Left colon (tissue), 2 donors: ENCODE results near the gene EPB41L4A. TPM values are rescaled to one million over a fixed set of nuclear protein-coding genes. Genes with fewer than 3 reads are reported as not detected.

Source experiments
- ATAC-seq: fragments of 200-7000 bp; cut with Tn5 transposase; one replicate; pipeline ENCODE4 v1.9.1; 2020; ENCODE audit warnings: mild to moderate bottlenecking, moderate library complexity
- DNase-seq, 2 donors: peaks; one replicate each; pipeline ENCODE4 v3.0.0-alpha.2; 2020
- intact Hi-C, 2 donors: fragments of 100-400 bp; cut with DNase I in 1 of 2; cut with micrococcal nuclease in 1 of 2; formaldehyde crosslinking; loops; one replicate each; pipeline versions ENCODE4 v1.11.2 to v1.14.0; 2022; cut with DNase I, micrococcal nuclease
- total RNA-seq, 2 donors: library from RNA; stranded (reverse); fragmentation: NEBNext Ultra II Directional; extraction: Animal tissue kit (Norgen Biotek cat#: 25700); gene quantifications; one replicate each; pipeline ENCODE4 v1.2.1, GENCODE V29; 2021
- donor health status: DM: no; HTN: no; CAD: no.
- donor health status: DM: yes; HTN: yes; CAD: no.

The EPB41L4A gene
- total RNA-seq, 2 donors from 2014 or later: 10.2 to 34.0 TPM

DNA sequence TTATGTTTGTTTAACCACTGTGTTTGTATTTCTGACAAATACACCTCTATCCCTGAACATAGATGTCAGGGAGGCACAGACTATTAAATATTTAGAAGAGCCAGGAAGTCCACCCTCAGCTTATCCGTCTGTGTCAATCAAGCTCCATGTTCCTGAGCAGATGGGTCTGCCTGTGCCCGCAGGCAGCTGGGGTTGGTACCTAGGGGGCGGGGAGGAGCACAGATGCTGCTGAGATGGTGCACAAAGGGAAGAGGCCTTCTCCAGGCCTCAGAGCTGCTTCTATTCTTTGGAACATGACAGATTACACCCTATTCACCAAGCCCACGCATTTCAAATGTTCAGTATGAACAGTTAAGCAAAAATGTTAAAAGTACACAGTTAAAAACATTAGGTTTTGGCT, 142.1 kb downstream of the EPB41L4A start:
- intact Hi-C loops: no loop called here
- ATAC-seq (no peak), DNase-seq (no peak)

DNA sequence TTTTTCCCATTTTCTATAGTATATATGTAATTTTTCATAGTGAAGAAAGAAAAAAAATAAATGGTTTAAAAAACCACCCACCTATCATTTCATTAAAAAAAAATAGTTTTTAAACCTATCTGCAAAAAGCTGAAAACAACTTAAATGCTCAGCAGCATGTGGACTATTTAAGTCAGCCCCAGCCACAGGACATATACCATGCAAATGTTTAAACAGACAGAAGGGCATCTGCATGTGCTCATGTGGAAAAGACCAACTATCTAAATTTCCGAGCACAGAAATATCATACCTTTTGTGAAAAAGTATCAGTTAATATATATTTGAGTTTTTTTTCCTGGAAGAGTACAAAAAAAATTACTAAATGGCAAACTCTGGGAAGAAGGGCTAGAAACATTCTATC, 143.4 kb downstream of the EPB41L4A start:
- intact Hi-C loops: no loop called here
- DNase-seq: no peak
- no peak for ATAC-seq

DNA sequence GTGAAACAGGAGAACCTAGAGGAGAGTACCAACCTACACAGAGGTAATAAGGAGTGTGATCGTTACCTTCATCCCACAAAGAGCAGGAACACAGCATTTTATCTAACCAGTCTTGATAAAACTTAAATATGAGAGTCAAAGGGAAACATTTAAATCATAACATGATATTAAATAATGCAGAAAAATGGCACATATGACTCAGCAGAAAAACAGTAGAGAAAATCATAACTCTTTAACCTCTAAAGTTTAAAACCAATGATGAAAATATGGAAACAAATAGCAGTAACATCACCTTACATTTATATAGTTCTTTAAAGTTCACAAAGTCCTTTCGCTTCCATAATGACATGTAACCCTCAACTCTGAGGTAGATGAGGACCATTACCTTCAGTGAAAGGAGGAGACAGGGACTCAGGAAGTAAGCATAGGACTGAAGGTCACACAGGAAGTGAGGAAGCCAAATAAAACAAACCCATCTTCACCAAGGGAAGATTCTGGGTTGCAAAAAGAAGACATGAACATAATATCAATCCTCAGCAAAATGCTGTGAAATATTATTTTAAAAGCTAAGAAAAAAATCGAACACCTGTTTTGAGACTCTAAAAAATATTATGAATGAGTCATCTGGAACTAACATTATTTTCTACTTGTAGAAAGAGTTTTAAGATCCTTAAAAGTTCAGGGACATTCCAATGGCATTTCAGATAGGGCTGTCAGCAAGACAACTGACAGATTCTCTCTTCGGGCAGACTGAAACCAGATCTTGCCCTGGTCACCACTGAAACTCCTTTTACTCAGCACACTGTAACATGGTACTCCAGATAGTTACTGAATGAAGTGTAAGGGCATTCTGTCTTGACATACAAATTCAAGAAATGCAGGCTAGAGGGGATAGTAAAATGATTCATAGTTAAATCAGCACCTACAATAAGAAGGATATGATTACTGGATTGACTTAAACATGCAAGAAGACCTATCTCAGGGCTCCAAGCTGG, 148.5 kb downstream of the EPB41L4A start:
- DNase-seq (no peak), ATAC-seq (no peak)
- intact Hi-C loops: no loop called here

DNA sequence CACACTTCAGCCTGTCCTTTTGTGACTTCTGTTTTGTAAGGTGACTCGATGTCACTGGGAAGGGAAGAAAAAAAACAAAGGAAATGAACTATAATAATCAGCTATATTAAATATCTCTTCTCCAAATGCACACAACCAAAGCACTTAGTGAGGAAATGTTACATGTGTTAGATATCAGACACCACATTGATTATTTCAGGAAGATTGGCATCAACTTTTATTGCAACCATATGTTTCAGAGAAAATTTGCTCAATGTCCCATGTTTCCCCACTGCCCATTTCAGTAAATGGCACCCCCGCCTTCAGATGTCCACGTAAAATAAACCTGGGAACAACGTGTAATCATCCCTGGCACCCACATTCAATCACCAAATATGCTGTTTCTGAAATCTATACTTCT, 151.8 kb downstream of the EPB41L4A start:
- no peak for DNase-seq
- intact Hi-C loops: no loop called here
- ATAC-seq: no peak

DNA sequence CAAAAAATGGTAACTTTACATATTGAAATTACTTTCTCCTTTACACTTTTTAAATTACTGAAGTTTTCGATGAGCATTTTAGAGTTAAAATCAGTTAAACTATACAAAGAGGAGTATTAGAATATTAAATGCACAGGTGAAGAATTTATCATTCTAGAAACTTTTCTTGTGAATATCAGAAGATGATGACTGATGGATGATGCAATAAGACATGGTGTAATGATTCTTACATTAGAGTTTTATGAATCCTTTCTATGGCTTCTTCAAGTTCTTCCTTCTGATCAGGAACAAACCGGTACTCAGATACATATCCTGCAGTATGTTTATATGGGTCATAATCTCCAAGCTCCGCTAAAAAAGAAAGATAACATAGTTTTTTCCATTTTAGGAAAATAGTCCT, 154.4 kb downstream of the EPB41L4A start:
- no peak for DNase-seq
- no peak for ATAC-seq
- intact Hi-C loops: no loop called here

DNA sequence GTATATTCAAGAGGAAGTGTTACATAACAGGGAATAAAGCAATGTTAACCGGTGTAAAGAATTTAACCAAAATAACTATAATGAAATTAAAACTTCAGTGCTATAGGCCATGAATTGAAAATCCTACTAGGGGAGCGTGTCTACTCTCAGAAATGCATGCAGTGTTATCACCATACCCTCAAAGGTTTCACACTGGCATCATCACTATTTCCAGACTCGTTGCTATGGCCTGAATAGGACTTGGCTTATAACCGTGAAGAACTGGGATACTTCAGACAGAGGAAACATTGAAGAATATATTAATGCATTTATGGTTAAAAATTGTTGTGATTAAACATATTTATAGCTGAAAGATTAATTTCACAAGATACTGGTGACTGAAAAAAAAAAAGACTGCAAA, 154.9 kb downstream of the EPB41L4A start:
- intact Hi-C loops: no loop called here
- DNase-seq: no peak
- ATAC-seq: no peak

DNA sequence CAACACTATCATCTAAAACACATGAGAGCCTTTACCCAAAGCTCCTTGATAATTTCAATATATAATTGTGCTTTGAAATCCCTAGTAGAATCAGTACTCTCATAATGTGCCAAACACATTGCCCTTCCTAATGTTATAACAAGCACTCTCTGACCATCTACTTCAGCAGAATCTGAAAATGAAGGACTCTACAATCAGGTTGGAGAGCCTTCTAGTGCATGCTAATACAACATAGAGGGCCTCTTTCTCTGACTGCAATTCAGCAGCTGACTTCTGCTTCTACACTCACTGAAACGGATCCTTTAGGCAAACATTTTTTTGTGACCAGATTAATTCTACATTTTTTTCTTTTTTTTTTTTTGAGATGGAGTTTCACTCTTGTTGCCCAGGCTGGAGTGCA, 155.6 kb downstream of the EPB41L4A start:
- ATAC-seq: no peak
- intact Hi-C loops: no loop called here
- no peak for DNase-seq

DNA sequence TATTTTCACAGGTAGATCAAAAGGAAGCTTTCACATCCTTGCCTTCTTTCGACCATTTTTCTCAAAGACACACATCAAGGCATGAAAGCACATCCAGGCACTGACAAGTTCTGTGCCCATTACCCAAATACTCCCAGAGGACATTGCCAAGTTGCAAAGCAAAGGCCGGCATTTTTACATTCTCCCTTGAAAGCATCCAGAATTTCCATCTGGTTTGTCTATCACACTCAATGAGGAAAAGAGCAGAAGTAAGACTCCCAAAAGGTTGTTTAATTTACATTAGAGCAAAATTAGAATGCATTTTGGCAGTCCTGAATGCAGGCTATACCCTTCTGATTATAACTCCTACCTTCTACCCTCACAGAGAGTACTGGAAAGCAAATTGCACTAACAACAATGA, 160.5 kb downstream of the EPB41L4A start:
- ATAC-seq (no peak), DNase-seq (no peak)
- intact Hi-C loops: no loop called here

DNA sequence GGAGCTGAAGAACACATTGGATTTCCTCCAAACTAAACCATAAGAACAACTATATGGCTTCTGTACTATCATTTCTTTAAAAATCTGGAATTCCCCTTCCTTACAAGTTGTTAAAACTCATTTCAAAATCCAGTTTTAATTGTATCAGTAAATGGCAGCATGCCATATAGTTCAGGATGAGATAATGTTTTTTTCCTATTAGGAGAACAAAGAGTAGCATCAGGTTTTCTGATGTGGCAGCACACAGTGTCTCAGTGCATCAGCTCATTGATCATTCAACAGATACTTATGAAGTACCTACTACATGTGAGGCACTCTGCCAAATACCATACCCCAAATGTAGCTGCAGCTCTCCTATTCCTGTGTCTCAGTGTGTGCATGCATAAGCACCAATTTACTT, 161.1 kb downstream of the EPB41L4A start:
- ATAC-seq: no peak
- no peak for DNase-seq
- intact Hi-C loops: no loop called here

DNA sequence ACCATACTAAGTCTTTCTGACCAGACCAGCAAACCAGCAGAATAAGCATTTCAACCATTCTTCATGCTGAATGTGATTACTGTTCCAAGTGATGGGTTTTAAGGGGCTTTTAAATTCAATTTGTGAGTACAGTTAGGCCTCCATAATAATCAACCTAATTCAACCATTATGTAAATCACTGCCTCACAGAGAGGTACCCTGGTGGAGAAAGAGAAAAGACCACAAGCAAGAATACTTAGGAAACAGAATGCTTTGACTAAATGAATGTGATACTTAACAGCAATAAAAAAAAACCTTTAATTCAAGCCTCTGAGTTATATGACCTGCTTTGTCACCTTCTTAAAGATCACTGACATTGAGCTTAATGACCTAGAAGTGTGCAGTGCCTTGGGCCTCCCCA, 162.1 kb downstream of the EPB41L4A start:
- intact Hi-C loops: no loop called here
- ATAC-seq (no peak), DNase-seq (no peak)

DNA sequence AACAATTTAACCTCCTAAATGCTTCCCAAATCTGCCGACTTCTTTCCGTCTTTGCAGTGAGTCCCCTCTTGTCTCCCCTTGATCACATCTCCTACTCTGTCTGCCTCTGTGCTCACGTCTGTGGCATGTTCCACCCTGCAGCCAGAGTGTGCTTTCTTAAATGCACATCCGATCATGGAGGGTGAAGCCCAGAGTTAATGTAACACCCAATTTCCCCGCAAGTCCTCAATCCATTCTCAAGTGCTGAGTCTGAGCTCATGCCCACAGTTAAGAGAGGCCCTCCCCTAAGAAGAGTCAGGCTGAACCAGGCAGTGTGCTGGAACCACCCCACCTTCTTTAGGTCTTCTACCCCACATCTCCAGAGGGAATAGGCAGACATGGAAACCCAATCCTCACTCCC, 164.8 kb downstream of the EPB41L4A start:
- DNase-seq (no peak), ATAC-seq (no peak)
- intact Hi-C loops: no loop called here

DNA sequence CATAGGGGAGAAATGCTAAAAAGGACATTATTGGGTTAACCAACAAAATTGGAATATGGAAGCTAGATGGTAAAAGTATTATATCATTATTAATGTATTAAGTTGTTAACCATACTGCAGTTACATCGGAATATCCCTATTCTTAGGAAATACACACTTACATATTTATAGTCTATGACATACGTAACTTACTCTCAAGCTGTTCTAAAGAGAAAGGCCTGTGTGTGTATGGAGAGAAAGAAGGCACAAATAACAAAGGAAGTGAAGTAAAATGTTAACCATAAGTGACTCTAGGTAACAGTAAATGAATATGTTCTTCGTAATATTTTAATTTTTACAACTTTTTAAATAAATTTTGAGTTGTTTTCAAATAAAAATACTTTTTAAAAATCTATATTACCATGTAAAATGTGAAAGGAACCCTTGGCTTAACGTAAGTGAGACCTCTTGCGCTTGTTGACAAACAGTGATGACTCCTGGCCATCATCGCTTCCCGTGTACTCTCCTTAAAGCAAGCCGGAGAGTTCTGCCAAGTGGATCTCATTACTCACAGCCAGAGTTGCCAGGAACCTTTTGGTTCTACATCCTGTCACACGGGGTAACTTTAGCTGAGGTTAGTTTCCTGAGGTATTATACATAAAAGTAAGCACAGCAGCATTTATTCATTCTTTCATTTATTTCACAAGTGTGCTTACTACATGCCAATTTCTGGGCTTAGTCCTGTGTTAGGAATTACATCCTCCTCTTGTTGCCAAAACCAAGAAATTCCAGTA, 165.4 kb downstream of the EPB41L4A start:
- no peak for ATAC-seq
- intact Hi-C loops: no loop called here

DNA sequence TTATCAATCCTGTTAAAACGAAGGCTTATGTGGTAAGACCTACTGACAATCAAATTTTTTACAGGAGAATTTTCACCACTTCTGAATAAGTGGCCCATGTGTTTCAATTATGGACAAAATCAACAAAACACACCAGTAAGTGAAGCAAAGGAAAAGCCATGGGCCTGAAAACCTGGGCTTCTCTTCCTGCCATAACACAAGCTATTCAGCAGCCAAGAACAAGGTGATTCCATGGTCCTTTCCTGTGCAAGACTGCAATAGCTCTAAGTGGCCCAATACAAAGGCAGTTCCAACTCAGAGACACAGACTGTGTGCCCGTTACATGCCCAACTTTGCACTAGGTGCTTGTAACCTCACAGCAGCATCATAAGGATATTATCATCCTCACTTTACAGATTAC, 168.5 kb downstream of the EPB41L4A start:
- DNase-seq: no peak
- ATAC-seq: no peak
- intact Hi-C loops: no loop called here

More for the DNA sequence above, 165.4 kb downstream of the EPB41L4A start:
- no peak for DNase-seq

DNA sequence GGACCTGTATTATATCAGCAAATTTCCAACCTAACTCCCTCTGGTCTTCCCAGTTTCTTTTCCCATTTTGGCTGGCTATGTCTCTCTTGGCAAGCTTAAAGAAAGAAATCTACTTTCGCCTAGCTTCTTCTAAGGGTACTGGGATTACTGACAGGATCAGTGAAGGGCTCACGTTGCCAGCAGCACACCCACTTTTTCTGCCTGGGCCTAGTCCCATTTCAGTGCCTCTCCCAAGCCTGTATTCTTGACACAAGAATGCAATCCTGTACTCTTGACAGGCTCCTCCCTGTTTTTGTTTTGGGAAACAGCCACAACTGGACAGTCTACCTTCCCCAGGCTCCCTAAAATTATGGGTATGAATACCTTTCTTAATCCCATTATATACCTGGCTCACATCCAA, 170.5 kb downstream of the EPB41L4A start:
- intact Hi-C loops: no loop called here
- no peak for ATAC-seq
- DNase-seq: no peak

DNA sequence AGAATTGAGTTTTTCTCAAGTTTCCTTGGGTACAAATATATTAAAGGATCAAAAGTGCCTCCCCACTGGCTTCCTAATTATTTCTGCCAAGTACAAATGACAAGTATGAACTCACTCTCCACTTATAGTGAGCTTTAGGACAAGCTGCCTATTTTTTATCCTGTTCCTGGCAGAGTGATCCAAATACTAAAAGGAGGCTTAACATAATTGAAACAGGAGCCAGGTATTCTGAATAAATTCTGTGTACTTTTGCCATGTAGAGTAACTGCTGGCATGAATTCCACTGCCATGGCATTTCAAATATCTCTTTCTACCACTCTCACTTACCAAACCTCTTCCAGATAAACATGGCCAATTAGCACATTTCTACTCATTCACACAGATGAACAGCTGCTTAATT, 171.1 kb downstream of the EPB41L4A start:
- DNase-seq (no peak), ATAC-seq (no peak)
- intact Hi-C loops: no loop called here

DNA sequence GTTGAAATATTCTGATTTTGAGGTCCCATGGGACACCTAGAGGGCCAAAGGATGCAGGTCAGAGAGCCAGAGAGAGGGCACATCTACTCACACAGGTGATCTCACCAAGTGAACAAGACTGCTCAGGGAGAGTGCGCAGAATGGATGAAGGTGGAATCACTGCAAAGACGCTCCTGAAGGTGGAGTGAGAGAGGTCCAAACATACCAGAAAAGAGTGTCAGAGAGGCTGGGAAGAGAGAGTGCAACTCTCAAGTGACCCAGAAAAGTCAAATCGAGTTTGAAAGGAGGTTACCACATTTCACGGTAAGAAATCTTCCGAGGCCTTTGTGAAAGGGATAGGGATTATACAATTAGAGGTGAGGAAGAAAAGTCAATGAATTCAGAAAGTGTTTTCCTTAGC, 173.4 kb downstream of the EPB41L4A start:
- intact Hi-C loops: no loop called here

DNA sequence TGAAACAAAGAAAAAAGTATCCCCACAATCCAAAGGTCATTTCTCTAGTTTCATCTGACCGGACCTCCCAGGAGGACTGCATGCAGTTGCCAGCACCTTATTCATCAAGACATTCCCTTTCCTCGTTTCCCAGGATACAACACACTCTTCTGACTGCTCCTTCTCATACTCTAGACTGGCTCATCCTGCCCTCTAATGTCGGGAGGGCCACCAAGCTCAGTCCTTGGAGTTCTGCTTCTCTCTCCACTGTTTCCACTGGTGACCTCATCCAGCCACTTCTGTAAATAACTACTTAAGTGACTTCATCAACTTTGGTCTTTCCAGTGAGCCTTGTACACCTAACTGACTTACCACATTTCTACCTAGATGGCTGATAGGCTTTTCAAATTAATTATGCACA, 179.1 kb downstream of the EPB41L4A start:
- DNase-seq (no peak), ATAC-seq (peak; percentile 77)
- intact Hi-C loops: no loop called here

More for the DNA sequence above, 173.4 kb downstream of the EPB41L4A start:
- no peak for DNase-seq
- no peak for ATAC-seq

DNA sequence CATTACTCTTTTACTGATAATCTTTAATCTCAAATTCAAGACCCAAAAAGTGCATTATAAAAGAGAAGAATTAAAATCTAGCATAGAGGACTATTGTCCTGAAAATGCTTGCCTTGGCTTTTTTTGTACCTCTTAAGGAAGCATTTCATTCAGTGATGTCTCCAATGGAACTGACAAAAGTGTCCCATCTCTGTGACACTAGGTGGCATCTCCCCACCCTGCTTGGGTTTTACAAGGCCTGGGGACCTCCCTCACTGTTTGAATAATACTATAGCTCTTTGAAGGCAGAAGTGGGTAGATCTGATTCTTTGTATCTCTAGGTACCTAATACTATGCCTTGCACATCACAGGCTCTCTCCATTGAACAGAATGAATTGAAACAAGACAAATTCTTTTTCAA, 180.6 kb downstream of the EPB41L4A start:
- DNase-seq (no peak), ATAC-seq (no peak)
- intact Hi-C loops: no loop called here

DNA sequence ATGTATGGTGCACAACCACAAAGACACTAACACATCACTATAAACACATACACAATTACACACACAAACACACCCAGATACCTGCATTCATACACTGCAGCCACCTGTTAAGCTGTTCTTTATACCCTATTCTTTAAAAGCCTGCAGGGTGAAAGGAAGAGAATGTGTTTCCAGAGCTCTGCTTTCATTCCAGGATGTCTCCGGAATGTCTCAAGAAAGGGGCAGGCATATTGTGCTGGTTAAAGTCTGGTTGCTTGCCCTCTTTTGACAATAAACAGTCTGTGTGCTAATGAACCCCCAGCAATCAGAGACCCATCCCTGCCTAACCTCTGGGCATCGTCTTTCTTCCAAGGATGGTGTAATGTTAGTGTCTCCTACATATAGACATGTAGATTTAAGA, 181.6 kb downstream of the EPB41L4A start:
- ATAC-seq (no peak), DNase-seq (no peak)
- intact Hi-C loops: no loop called here

DNA sequence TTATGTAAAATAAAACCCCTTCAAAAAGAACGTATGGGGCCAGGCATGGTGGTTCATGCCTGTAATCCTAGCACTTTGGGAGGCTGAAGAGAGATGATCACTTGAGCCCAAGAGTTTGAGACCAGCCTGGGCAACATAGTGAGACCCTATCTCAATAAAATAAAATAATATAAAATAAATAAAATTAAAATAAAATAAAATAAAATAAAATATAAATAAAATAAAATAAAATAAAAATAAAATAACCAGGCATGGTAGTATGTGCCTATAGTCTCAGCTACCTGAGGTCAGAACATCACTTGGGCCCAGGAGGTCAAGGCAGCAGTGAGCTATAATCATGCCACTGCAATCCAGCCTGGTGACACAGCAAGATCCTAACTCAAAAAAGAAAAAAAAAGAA, 185.1 kb downstream of the EPB41L4A start:
- DNase-seq: no peak
- intact Hi-C loops: no loop called here
- ATAC-seq: no peak
